HG03175 (cell line): ENCODE results near the gene SLC2A4.
A peak's percentile ranks its signal among the peaks of the same experiment; 100 is the strongest.
"Not testable (repeated sequence)": the region's sequence is repeated elsewhere in the genome, so short reads cannot be mapped to it uniquely, and the experiment has no call there.

Experiments
- ATAC-seq: cut with Tn5 transposase; IDR thresholded peaks from one replicate; pipeline ENCODE4 v1.9.1; 2021; ENCODE audit warnings: mild to moderate bottlenecking, moderate library complexity; ENCODE audit not compliant: unreplicated experiment

The SLC2A4 gene

DNA sequence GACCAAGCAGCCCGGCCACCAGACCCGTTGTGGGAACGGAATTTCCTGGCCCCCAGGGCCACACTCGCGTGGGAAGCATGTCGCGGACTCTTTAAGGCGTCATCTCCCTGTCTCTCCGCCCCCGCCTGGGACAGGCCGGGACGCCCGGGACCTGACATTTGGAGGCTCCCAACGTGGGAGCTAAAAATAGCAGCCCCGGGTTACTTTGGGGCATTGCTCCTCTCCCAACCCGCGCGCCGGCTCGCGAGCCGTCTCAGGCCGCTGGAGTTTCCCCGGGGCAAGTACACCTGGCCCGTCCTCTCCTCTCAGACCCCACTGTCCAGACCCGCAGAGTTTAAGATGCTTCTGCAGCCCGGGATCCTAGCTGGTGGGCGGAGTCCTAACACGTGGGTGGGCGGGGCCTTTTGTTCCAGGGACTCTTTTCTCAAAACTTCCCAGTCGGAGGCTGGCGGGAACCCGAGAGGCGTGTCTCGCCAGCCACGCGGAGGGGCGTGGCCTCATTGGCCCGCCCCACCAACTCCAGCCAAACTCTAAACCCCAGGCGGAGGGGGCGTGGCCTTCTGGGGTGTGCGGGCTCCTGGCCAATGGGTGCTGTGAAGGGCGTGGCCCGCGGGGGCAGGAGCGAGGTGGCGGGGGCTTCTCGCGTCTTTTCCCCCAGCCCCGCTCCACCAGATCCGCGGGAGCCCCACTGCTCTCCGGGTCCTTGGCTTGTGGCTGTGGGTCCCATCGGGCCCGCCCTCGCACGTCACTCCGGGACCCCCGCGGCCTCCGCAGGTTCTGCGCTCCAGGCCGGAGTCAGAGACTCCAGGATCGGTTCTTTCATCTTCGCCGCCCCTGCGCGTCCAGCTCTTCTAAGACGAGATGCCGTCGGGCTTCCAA lies at the start of gene SLC2A4:
SLC2A4 (plus strand) TSS at position 645 of the 879 bp plus-strand sequence; CDS start at position 862, 217 bp downstream.
- peak; percentile 59 for ATAC-seq

DNA sequence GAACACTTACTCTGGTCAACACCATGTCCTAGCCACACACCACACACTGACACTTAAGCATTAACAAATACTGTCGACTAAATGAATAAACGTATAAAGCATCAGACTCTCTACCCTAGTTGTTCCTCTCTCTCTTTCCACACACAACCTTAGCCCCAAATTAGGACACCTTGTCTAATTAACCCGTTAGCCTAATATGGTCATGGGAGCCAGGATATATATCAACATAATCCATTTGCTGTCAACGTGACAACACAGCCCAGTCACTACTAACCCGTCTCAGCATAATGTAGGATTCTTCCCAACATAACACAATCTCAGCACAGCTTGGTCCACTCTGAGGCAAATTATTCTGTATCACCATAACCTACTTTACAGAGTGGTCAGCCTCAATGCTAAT lies 49.4 kb upstream of the SLC2A4 start:
- ATAC-seq: no peak

DNA sequence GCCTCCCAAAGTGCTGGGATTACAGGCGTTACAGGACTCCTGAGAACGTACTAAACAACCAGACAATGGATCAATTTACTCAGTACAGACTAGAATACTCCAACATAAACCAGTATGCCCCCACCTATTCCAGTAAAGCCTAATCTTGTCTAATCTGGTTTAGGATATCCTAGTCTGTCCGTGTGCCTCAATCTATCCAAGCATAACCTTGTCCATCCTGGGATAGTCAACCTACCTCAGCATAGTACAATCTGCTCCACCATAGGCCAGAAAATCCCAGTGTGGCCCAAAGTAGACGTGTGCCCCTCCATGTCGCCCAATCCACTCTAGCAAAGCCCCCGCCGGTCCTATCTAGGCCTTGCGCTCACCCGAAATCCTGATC lies 47.8 kb upstream of the SLC2A4 start:
- ATAC-seq: no peak

DNA sequence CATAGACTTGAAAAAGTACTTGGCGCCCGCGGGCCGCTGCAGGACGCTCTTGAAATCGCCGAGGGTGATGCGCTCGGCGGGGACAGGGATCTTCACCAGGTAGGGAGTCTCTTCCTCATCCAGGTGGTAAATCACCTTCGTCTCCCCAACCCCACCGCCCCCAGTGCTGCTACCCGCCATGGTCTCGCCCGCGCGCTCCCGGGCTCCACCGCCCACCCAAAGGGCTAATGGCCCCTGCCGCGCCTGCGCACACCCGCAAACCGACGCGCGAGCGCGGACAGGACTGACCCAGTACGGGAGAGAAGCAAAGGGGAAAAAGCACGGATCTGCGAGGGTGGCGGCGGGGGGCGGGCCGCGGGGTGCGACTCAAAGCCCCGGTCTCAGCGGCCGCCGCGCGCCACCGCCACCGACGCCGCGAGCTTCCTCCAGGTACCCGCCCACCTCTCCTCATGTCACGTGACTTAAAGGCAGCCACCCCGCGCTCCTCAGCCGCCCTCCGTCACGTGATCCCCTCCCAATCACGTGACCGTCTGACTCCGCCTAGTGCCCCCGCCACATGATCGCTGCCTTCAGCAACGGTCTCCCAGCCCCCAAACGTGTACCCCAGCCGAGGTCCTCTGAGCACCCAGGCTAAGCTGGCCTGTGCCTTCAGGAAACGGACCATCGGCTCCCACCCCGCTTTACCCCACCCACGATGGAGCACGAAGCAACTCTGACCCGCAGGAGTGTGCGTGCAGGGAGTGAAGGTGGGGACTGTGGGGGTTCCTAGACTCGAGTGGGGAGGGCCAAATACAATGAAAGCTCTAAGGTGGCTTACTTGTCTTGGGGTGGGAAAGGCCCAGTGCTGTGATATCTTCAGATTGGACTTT lies 47.2 kb upstream of the SLC2A4 start, which contains the start of gene DVL2:
DVL2 (minus strand) TSS at position 435 of the 869 bp plus-strand sequence; CDS start at position 180, 255 bp downstream.
- ATAC-seq: peak; percentile 68

DNA sequence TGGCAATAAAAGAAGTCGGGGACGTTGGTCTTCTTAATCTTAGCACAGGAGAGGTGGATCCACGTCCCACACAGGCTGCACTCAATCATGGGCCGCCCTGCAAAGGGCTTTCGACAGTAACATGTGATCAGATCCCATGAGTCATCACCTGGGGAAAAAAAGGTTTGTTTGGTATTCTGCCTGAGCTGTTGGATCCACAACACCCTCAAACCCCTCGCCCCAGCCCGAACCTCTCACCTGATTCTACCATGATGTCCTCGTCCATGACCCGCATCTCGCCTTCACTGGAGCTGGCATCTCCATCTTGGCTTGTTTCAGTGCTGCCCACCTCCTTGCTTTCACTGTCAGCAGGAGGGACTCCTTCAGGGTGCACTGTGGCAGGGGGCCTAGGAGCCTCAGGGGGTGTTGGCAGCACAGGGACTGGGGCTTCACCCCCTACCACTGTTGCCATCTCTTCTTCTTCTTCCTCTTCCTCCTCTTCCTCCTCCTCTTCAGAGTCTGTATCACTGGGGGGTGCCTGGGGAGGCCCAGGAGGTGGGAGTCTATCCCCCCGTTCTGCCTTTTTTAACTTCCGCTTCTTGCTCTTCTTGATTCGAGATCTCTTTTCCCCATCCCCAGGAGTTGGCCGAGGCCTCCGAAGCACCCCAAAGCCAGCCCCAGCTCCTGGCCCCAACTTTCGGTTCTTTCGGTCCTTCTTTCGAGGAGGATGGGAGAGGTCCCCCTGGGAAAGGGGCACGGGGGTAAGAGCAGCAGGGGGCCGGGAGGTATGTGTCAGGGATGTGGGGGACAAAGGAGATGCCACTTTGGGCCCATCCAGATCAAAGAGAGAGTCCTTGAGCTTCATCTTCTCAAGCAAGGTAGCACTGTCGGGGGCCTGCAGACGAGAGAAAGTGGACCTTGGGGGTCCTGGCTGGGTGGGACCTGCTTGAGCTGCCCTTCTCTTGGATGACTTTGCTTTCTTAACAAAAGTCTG lies 45.5 kb upstream of the SLC2A4 start:
- no peak for ATAC-seq

DNA sequence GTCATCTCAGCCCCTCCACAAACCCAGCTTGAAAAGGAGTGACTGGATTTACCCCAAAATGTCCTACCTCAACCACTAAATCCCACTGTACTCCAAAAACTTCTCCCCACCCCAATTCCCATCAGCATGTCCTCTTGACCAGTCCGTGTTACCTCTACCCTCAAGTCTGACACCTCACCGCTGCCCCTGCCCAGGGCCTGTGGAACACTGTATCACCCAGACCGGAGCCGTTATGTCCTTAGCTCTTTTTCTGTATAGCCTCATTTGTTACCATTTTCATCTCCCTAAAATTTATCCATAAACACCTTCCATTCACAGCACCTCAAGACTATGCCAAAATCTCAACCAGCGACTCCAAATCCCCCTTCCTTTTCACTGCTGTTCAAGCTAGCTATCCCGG lies 44.7 kb upstream of the SLC2A4 start:
- no peak for ATAC-seq

DNA sequence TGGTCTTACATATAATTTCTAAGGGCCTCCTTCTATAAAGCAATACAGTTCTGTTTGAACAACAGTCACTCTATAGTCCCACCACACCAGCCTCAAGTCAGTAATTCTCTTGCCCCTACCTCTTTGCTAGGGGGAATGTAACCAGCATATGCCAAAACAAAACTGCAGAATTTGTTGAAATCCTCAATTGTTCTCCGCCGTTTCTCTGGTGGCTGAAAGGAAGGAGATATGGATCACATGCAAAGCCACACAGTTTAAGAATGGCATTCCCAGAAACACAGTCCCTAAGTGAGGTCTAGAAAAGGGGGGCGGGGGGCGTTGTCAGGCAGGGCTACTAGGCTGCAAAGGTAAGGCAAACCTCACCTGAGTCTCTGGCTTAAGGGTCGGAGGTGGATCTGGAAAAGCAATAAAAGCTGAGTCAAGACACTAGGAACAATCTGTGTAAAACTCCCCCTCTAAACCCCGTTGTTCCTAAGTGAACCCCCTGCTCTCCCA lies 44.2 kb upstream of the SLC2A4 start:
- no peak for ATAC-seq

DNA sequence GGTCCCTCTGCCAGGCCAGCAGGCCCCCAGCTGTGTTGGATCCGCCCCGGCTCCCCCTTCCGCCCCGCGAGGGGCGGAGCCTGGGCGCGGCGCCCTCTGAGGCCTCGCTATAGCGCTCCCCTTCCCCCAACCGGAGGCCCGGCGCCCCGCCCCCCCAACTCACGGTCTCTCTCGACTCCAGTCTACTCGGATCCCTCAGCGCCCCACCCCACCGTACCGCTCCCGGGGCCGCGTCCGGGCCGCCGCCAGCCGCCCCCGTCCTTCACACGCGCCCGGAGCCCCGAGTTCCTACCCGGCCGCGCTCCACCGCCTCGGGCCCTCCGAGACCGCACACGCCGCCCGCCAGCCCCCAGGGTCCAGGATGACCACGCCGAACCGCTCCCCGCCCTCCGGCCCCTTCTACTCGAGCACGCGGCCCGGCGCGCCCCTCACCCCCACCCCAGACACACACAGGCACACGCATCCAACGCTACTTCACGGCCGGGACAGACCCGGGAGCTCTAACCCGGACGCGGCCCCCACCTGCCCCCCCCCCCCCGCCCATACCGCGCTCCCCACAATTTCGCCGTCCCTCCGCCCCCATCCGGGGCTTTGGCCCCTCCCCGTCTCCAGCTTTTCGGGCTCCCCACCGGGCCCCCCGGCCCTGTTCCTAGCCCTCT lies 43.6 kb upstream of the SLC2A4 start:
- no peak for ATAC-seq

DNA sequence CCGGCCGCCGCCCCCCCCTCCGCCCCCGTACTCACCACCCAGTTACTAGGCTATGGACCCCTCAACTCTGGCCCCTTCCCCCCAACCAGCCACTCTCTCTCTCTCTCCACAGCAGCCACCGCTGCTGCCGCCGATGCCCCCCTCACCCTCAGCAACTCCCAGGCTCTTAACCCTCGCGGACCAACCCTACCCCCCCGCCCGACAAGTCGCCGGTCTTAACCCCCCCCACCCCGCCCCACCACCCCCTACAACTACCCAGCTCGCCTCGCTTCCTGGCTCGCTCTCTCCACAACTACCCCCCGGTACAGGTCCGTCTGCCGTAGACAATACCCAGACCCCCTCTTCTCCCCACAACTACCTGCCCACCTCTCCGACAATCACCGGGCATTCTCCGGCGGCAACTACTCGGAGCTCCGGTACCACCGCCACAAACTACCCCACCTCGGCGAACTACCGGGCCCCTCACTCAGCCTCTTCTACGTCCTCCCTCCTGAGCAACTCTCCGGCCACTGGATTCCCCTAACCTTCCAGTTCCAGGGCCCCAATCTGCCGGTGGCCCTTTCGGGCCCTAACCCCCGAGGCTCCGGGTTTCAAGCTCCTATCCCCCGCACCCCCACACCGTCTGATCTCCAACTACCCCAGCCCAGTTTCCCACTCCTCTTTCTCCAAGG lies 43.0 kb upstream of the SLC2A4 start:
- no peak for ATAC-seq

DNA sequence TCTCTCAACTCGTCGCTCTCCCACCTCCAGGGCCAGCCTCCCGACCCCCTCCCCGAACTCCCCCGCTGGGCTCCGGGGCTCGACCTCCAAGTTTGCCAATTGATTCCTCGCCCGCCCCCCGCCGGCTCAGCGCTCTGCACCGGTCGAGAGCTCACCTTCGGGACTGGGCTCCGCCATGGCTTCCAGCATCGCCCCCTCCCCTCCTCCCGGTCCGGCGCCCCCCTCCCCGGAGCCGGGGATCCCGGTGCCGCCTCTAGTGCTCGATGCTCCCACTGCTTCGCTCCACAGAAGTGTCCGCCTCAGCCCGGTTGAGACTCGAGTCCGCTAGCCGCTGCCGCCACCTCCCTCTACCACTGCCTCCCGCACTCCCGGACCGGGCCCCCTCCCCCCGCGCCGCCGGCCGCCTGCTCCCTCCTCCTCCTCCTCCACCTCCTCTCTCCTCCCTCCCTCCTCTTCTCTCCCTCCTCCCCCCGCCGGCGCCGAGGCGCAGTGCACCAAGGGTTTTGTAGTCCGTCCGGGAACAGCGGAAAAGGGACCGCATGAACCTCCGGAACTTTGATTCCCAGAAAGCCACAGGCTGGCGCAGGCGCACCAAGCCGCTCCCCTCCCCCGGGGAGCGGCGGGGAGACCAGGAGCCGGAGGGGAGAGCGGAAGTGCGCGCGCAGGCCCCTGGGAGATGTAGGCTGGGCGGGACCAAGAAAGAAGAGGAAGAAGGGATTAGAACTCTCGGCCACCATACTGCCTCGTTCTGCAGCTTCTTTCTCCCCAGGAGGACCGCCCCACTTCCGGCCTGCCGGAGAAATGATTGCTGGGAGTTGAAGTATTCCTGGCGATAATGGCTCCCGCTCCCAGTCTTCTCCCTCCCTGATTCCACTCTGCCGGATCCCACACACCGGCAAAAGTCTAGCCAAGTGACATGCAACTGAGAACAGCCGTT lies 42.2 kb upstream of the SLC2A4 start, which contains the start of gene PHF23:
PHF23 (minus strand) TSS at position 367 of the 937 bp plus-strand sequence; CDS start at position 189, 178 bp downstream.
- ATAC-seq: peak; percentile 56

DNA sequence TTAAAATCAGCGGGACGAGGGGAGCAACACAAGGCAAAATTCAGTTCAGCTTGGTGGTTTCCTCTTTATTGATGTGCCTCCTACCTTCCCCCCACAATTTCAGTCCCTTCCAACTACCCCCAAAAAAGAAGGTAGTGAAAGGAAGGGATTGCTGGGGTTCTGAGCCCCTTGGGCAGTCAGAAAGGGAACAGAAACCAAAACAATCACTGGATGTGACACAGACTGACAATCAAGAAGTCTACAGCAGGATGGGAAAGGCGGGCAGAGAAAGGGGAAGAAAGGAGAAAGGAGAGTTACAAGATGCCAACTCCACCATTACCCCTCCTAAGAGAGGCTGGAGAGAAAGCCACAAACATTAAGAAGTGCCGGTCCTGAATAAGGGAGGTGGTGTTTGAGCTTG lies 41.1 kb upstream of the SLC2A4 start:
- no peak for ATAC-seq

DNA sequence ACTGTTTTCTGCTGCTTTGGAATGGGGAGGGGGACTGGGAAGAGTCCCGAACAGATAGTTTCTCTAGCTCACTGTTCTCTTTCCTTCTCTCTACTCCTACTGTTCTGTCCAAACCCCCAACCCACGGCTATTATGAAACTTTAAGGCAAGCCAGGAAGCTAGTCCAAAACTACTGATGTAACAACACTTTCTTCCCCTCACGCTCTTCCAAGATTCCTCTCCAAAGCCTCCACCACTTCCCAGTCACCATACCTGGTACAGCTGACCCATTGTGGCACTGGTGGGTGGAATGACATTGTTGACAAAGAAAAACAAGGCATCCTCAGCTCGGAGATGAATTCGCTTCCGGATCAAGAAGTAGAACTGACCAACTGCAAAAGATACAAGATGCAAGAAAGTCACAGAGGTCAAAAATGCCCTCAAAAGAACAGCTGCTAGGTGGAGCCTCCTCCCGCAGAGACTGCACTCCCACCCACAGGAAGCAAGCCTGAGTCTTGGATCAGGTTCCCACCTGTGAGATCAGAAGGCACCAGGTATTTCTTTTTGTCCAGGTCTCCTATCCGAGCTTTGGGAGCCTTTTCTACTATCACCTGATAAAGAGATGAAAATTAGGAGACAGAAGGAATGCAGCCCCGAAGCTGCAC lies 40.3 kb upstream of the SLC2A4 start:
- no peak for ATAC-seq

DNA sequence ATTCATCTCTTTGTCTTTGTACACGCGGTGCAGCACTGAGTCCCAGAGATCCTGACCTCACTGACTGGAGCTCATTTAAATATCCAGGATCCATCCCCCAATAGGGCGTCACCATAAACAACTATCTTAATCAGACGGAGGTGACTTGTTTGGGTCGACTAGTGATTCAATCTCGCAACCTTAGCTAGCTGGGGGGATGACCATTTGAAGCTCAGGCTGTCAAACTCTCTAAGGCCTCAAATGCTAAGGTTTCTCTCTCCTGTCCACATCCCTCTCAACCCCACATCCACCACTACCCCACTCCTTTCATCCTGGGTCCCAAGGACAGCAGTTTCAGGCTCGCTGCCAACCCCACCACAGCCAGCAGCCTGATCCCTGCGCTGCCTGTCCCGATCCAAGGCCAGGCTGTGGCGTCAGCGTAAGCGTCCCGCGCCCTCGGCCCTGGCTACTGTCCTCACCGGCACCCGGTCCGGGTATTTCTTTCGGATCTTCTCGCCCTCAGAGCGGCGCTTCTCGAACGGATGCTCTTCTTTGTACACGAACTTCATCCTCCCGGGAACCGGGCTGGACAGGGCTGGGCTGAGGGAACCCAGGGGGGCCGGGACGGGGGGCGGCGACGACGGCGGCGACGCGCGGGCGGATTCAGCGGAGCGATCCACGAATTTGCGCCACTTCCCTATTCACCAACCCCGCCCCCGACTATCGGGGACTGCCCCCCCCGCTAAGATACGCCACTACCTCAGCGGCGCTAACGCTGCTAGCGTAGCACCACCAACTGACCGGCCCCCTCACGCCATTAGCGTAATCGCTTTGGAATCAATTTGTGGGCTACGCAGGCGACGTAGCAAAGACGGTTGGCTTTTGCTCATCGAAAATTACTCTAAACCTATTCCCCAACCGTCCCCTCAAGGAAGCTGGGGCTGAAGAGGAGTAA lies 39.5 kb upstream of the SLC2A4 start, which contains the start of gene GABARAP:
GABARAP (minus strand) TSS at position 667 of the 934 bp plus-strand sequence; CDS start at position 548, 119 bp downstream.
- ATAC-seq: peak; percentile 31

DNA sequence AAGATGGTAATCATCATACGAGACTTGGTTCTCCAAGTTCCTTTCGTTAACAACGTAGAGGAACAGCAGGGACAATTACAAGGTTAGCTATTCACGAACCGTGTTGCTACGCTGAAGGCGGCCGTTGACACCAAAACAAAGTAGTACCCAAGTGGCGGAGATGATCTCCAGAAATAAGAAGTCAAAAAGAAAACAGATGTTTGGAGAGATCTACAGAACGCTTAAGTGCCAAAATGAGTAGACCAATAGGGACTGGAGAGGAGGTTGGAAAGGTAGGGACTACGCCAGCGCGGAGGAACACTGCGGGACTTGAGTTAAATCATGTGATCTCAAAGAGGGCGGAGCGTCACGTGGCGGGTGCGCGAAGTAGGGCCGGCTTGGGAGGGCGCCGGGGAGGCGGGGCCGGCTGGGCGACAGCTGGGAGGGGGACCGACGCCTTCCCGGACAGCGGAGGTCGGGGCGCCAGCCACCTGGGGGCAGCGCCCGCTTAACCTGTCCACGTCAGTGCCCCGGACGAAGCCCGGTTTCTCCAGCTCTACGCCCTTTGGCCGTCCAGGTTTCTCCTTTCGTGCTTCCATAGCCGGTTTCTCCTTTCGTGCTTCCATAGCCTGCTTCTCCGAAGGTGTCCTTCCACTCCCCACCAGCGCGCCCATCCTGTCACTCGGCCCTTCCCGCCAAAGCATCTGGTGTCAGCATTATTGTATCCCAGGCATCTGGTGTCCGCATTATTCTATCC lies 38.6 kb upstream of the SLC2A4 start:
- peak; percentile 39 for ATAC-seq

DNA sequence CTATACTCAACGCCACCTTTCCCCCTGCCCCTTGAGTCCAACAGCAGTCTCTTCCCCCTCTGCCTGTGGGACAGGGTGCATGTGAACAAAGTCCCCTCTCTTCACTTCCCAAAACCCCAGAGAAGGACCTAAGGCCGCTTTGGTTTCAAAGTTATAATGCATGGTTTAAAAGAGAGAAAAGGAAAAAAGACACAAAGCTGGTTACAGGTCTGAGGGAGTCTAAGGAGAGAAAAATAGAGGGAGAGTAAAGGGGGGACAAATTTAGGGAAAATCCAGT lies 38.1 kb upstream of the SLC2A4 start:
- ATAC-seq: no peak

DNA sequence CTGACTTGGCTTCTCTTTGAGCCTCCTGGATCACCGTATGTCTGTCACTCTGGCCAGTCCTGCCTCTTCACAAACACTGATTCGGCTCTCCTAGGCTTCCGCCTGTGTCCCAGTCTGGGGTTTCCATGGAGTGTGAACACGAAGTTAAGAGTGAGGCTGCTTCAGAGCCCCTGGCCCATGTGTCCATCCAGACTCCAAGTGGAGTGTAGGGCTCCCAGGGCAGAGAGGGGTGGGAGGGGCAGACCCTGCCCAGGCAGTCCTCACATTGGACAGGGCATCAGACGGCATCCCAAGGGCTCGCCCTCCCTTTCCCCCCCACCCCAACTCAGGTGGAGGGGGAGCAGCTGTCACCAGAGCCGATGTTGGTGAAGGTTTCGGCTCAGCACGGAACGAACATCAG lies 37.7 kb upstream of the SLC2A4 start:
- ATAC-seq: not testable (repeated sequence)
